IMR-90 (cell line): ENCODE results near the gene FOSL1. TPM values are rescaled to one million over a fixed set of nuclear protein-coding genes. Genes with fewer than 3 reads are reported as not detected.

ENCODE experiments used
- ATAC-seq: fragments of 200-7000 bp; cut with Tn5 transposase; 2 replicates; pipeline ENCODE4 v1.9.1; 2020; ENCODE audit warnings: low read depth, mild to moderate bottlenecking, moderate library complexity
- BruUV-seq: library from RNA; stranded (reverse); fragments of 400-500 nt; replicated peaks from 2 replicates; lab custom pipeline; 2021; lab: Mats Ljungman, UMichigan
- CTCF ChIA-PET: fragments of 300-600 bp; formaldehyde crosslinking; extraction: SDS; loops from one replicate; lab custom pipeline; 2021; ENCODE audit warnings: antibody characterized with exemption; lab: Yijun Ruan, JAX
- POLR2A ChIA-PET: fragments of 300-600 bp; sonication (Branson Sonifier 250); formaldehyde crosslinking; loops from one replicate; lab custom pipeline; 2022; ENCODE audit warnings: antibody characterized with exemption; ENCODE audit not compliant: unreplicated experiment; lab: Charles Lee
- DNase-seq: peaks from one replicate; pipeline ENCODE4 v3.0.0; 2013
- H2AFZ ChIP-seq: replicated peaks from 2 replicates; pipeline ENCODE3; 2013; ENCODE audit warnings: low read length, mild to moderate bottlenecking; ENCODE audit not compliant: poor library complexity
- H2AK5ac ChIP-seq: 2 replicates; pipeline ENCODE4 v1.6.1; 2013; ENCODE audit warnings: low read depth, low read length, inconsistent platforms
- H2AK9ac ChIP-seq: replicated peaks from 2 replicates; pipeline ENCODE3; 2013; ENCODE audit warnings: mild to moderate bottlenecking, low read depth, low read length, moderate library complexity; ENCODE audit not compliant: poor library complexity
- H2BK120ac ChIP-seq: 2 replicates; pipeline ENCODE4 v1.6.1; 2013; ENCODE audit warnings: low read depth, low read length, inconsistent platforms
- H2BK15ac ChIP-seq: 3 replicates; pipeline ENCODE4 v1.6.1; 2013; ENCODE audit warnings: low read depth, low read length, inconsistent platforms
- H2BK20ac ChIP-seq: 2 replicates; pipeline ENCODE4 v1.6.1; 2013; ENCODE audit warnings: low read depth, mild to moderate bottlenecking, inconsistent platforms, low read length, moderate library complexity
- H2BK5ac ChIP-seq: 2 replicates; pipeline ENCODE4 v1.6.1; 2013; ENCODE audit warnings: mild to moderate bottlenecking, low read depth, low read length, inconsistent platforms; ENCODE audit not compliant: poor library complexity, severe bottlenecking
- H3K14ac ChIP-seq: replicated peaks from 2 replicates; pipeline ENCODE4 v1.6.1; 2013; ENCODE audit warnings: low read depth, low read length, inconsistent platforms
- H3K18ac ChIP-seq: 2 replicates; pipeline ENCODE4 v1.6.1; 2013; ENCODE audit warnings: low read depth, low read length, control low read depth
- H3K23ac ChIP-seq: 2 replicates; pipeline ENCODE4 v1.6.1; 2013; ENCODE audit warnings: low read depth, low read length, inconsistent platforms
- H3K27ac ChIP-seq: 2 replicates; pipeline ENCODE4 v1.5.1; 2013; ENCODE audit warnings: mild to moderate bottlenecking, control low read depth, low read length; ENCODE audit not compliant: insufficient read depth
- H3K27me3 ChIP-seq: 2 replicates; pipeline ENCODE4 v1.6.1; 2013; ENCODE audit warnings: low read length; ENCODE audit not compliant: control insufficient read depth, insufficient read depth
- H3K36me3 ChIP-seq: 2 replicates; pipeline ENCODE4 v1.6.1; 2013; ENCODE audit warnings: low read length, mixed read lengths; ENCODE audit not compliant: control insufficient read depth, insufficient read depth
- H3K4ac ChIP-seq: 2 replicates; pipeline ENCODE4 v1.6.1; 2013; ENCODE audit warnings: low read depth, low read length, inconsistent platforms
- H3K4me1 ChIP-seq: 2 replicates; pipeline ENCODE4 v1.6.1; 2013; ENCODE audit warnings: low read length, mixed read lengths; ENCODE audit not compliant: control insufficient read depth, insufficient read depth
- H3K4me2 ChIP-seq: 2 replicates; pipeline ENCODE4 v1.6.1; 2013; ENCODE audit warnings: low read depth, mild to moderate bottlenecking, control low read depth, low read length, moderate library complexity
- H3K4me3 ChIP-seq: 2 replicates; pipeline ENCODE4 v1.5.1; 2013; ENCODE audit warnings: low read depth, mild to moderate bottlenecking, control low read depth, low read length, moderate library complexity; ENCODE audit not compliant: insufficient read depth
- H3K56ac ChIP-seq: 2 replicates; pipeline ENCODE4 v1.6.1; 2013; ENCODE audit warnings: low read length, inconsistent platforms; ENCODE audit not compliant: insufficient read depth; ENCODE audit errors: extremely low read depth
- H3K79me1 ChIP-seq, 2 experiments: 2 replicates each; pipeline ENCODE4 v1.6.1; 2013; ENCODE audit warnings: low read length in 2 of 2, inconsistent platforms in 1 of 2, low read depth in 1 of 2
- H3K9ac ChIP-seq: 2 replicates; pipeline ENCODE4 v1.6.1; 2013; ENCODE audit warnings: low read depth, low read length, control low read depth
- H3K9me1 ChIP-seq: 2 replicates; pipeline ENCODE4 v1.6.1; 2013; ENCODE audit warnings: low read length, inconsistent platforms; ENCODE audit not compliant: insufficient read depth
- H3K9me3 ChIP-seq: 2 replicates; pipeline ENCODE4 v1.6.1; 2013; ENCODE audit warnings: low read length; ENCODE audit not compliant: control insufficient read depth, insufficient read depth
- H4K20me1 ChIP-seq: 2 replicates; pipeline ENCODE4 v1.6.1; 2013; ENCODE audit warnings: low read length, inconsistent platforms; ENCODE audit not compliant: insufficient read depth
- H4K5ac ChIP-seq: 2 replicates; pipeline ENCODE4 v1.6.1; 2013; ENCODE audit warnings: mild to moderate bottlenecking, low read depth, low read length, control low read depth
- H4K8ac ChIP-seq, 2 experiments: 2 replicates each; pipeline ENCODE4 v1.6.1; 2013; ENCODE audit warnings: low read depth in 2 of 2, low read length in 2 of 2, control low read depth in 1 of 2, inconsistent platforms in 1 of 2
- H4K91ac ChIP-seq: 2 replicates; pipeline ENCODE4 v1.6.1; 2013; ENCODE audit warnings: low read depth, low read length, inconsistent platforms; ENCODE audit not compliant: insufficient read depth
- CHD1 ChIP-seq: IDR thresholded peaks from 2 replicates; pipeline ENCODE4 v1.6.1; 2012; ENCODE audit warnings: low read depth, low read length, improper control_type of control experiment
- CTCF ChIP-seq: conservative IDR thresholded peaks from 2 replicates; pipeline ENCODE4 v1.5.1; 2012; ENCODE audit warnings: mild to moderate bottlenecking, low read depth, low read length, improper control_type of control experiment
- MAFK ChIP-seq: IDR thresholded peaks from 2 replicates; pipeline ENCODE4 v1.6.1; 2012; ENCODE audit warnings: low read depth, low read length, improper control_type of control experiment
- POLR2A ChIP-seq: IDR thresholded peaks from 2 replicates; pipeline ENCODE4 v1.6.1; 2012; ENCODE audit warnings: mild to moderate bottlenecking, low read depth, low read length
- WGBS, 2 experiments: methylation state at CpG; one replicate each; pipeline versions ENCODE4 v1.1.5 to v1.1.7; 2013; ENCODE audit warnings: missing lambda C conversion rate in 2 of 2; ENCODE audit not compliant: insufficient read length in 1 of 2; ENCODE audit errors: extremely low coverage in 2 of 2; 5-methylcytosine and 5-hydroxymethylcytosine counted together
- dilution Hi-C: fragments of 300-500 bp; cut with HindIII; formaldehyde crosslinking; loops from one replicate; pipeline ENCODE4 v1.14.3; 2018; ENCODE audit warnings: low sequenced_read_pairs; ENCODE audit not compliant: unreplicated experiment
- in situ Hi-C: fragments of 300-500 bp; cut with MboI; formaldehyde crosslinking; loops from 3 replicates; pipeline ENCODE4 v1.14.3; 2019; ENCODE audit warnings: low sequenced_read_pairs, inconsistent platforms, mixed read lengths
- intact Hi-C: fragments of 100-400 bp; cut with micrococcal nuclease; formaldehyde crosslinking; loops from 2 replicates; pipeline ENCODE4 v1.10.0; 2022
- polyA plus RNA-seq, 3 experiments: library from polyadenylated mRNA; depleted of rRNA; stranded (reverse); fragments of >200 nt; gene quantifications; 2 replicates each; pipeline ENCODE4 v1.2.3, GENCODE V29; 2012; ENCODE audit warnings: low replicate concordance in 1 of 3
- total RNA-seq: library from RNA; depleted of rRNA; stranded (reverse); fragments of >200 nt; gene quantifications from 2 replicates; pipeline ENCODE4 v1.2.3, GENCODE V29; 2012

Gene FOSL1
- total and polyA plus RNA-seq, 2 of the 4 experiments (the other 2 are of a cell fraction): 17.2 to 107 TPM

- peaks cover 6% of the 10 kb centered on the region for H3K4me1 ChIP-seq
- peak overlapping the region; percentile 62; the same call in 1 of the 2 replicates for H3K4ac ChIP-seq
- peak overlapping the region; percentile 77 for H2AFZ ChIP-seq
- peaks cover 1% of the 10 kb centered on the region; the same call in 1 of the 2 replicates for H3K27me3 ChIP-seq
- H2BK5ac ChIP-seq: no peak overlapping the region
- no peak overlapping the region for H3K4me2 ChIP-seq
- TF ChIP-seq POLR2A (no peak), CTCF (no peak), MAFK (no peak), CHD1 (no peak)
- H4K5ac ChIP-seq: no peak overlapping the region
- peak overlapping the region; percentile 25; the same call in 1 of the 3 replicates for H2BK15ac ChIP-seq
- H2BK120ac ChIP-seq: peak overlapping the region; percentile 7; the same call in 1 of the 2 replicates
- H3K4me3 ChIP-seq: no peak overlapping the region
- dilution Hi-C loops: no loop called here
- peak overlapping the region; percentile 25 for H2AK5ac ChIP-seq
- H4K20me1 ChIP-seq: 0 out of 2 replicates have a peak, but pooled peaks cover 3% of the 10 kb centered on the region
- DNase-seq: no peak
- no TSS peak for BruUV-seq
- H3K79me1 ChIP-seq: peaks cover 0 to 15% of the 10 kb centered on the region in 2 experiments; a peak in 2 of 4 replicates
- no peak overlapping the region for H2AK9ac ChIP-seq
- no peak overlapping the region for H3K56ac ChIP-seq
- no peaks in the 10 kb centered on the region for H3K36me3 ChIP-seq
- 73% methylated on average over 2 of the region's 7 CpGs; no CpG with 5 or more reads in 1 of the 2 experiments for WGBS, 2 experiments
- in situ Hi-C loops: no loop called here
- H2BK20ac ChIP-seq: no peak overlapping the region; the same call in 1 of the 2 replicates
- H3K27ac ChIP-seq: no peak overlapping the region
- no peak for ATAC-seq
- intact Hi-C loops: no loop called here
- H3K18ac ChIP-seq: no peak overlapping the region
- H3K9me1 ChIP-seq: peaks cover 12% of the 10 kb centered on the region
- H3K9me3 ChIP-seq: no peaks in the 10 kb centered on the region
- ChIA-PET CTCF (no interaction called here), POLR2A (no interaction called here)
- H4K8ac ChIP-seq: no peak overlapping the region; a peak in 1 of 4 replicates
- no peak overlapping the region for H3K9ac ChIP-seq
- H3K14ac ChIP-seq: no peak overlapping the region
- H4K91ac ChIP-seq: no peak overlapping the region; the same call in 1 of the 2 replicates
- no peak overlapping the region for H3K23ac ChIP-seq
These were observed 42.3 kb upstream of the FOSL1 start for GRCh38 chr11:65942531-65942930.
